SKM-1 (cell line): Measurements from ENCODE around the gene TEDC2.
"Not testable (repeated sequence)": the region's sequence is repeated elsewhere in the genome, so short reads cannot be mapped to it uniquely, and the experiment has no call there.

ENCODE experiments used
- DNase-seq: peaks from one replicate; lab custom pipeline; 2025; ENCODE audit not compliant: unreplicated experiment; lab: John Stamatoyannopoulos, UW

Gene TEDC2

DNA sequence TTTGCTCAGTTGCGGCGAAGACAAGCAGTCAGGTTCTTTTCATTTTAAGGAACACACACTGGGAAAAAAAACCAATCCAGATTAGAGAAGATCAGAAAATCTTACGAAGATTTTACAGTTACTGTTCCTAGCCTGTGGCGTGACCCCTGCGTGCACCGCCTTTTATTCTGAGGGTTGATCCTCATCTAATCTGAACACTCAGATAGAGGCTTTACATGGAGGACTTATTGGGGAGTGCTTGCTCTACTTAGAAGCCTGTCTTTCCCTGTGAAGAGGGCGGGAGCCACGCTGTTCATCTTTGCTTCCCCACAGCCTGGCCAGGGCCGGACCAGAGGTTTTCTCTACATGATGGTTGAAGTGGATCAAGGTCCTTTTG, 16.4 kb downstream of the TEDC2 start:
- DNase-seq, result no peak

DNA sequence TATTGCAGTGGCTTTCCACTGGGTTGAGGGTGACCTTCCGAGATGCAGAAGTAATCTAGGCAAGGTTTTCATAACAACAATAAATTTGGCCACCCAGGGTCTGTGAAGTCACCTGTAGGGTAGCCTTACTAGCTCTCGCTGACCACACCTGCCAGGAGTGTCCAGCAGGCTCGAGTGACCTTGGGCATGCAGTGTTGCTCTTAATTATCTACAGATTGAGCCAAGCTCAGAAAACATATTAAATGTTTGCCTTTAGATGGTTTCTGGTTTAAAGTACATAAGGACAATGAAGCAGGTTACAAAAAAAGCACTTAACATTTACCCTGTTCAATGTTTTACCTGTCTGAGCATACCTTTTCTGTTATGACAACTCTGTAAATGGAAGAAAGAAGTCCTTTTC, 16.8 kb downstream of the TEDC2 start:
- no peak for DNase-seq

DNA sequence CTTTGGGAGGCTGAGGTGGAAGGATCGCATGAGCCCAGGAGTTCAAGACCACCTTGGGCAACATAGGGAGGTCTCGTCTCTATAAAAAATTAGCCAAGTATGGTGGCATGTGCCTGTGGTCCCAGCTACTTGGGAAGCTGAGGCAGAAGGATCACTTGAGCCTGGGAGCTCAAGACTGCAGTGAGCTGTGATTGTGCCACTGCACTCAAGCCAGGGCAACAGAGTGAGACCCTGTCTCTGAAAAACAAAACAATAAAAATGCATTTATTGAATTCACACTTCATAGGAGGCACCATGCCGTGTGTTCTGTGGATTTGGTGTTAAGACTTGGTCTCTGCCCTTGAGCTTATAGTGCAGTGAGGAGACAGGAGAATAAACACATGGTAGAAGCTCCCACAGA, 17.4 kb downstream of the TEDC2 start:
- DNase-seq, result no peak

DNA sequence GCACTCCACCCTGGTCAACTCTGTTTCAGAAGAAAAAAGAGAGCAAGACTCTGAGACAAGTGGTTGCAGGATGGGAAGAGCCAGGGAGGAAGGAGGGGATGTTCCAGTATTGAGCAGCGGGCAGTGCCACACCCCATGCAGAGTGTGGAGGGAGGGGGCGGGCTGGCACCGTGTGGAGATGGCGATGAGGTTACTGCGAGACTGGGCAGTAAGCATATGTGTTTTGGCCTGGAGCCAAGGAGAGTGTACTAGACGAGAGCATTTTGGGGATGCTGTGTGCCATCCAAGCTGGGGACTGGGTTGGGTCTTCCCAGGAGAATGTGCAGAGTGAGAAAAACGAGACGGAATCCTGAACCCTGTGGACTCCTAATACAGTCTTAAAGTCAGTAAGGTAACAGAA, 18.4 kb downstream of the TEDC2 start:
- DNase-seq, result no peak

DNA sequence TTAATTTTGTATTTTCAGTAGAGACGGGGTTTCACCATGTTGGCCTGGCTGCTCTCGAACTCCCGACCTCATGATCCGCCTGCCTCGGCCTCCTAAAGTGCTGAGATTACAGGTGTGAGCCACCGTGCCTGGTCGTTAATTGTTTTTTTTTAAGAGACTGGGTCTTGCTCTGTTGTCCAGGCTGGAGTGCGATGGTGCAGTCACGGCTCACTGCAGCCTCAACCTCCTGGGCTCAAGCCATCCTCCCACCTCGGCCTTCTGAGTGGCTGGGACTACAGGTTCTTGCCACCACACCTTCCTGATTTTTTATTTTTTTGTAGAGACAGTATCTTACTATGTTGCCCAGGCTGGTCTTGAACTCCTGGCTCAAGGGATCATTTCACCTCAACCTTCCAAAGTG, 20.1 kb downstream of the TEDC2 start:
- DNase-seq, result not testable (repeated sequence)

DNA sequence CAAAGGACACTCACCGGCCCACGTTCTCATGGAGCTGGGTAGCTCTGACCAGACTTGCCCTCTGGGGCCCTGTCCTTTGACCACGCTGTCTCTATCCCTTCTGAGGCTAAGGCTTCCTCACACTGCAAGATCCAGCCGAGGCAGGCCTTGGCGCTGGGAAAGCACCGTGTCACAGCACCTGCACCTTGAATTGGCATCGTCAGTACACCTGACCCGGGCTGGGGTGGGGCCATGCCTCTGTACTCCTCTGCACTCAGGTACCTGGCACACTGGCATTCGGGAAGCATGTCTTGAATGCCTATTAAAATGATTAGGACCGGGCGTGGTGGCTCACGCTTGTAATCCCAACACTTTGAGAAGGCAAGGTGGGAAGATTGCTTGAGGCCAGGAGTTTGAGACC, 21.0 kb downstream of the TEDC2 start:
- no peak for DNase-seq

DNA sequence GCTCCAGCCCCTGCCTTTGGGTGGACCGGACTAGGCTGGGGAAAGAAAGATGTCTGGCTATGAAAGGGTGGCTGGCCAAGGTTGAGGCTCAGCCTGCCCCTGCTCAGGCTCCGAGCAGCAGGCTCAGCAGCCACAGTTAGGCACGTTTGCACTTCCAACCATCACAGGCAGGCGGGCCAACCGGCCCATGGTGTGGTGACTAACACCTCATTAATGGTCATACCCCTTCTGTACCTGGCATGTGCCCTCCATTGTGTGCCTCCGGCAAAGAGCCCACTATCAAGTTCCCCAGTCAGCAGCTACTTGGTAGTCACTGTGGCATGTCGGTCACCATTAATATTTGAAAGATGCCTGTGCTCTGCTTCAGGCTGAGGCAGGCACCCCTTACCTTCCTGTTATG, 21.8 kb downstream of the TEDC2 start:
- no peak for DNase-seq

DNA sequence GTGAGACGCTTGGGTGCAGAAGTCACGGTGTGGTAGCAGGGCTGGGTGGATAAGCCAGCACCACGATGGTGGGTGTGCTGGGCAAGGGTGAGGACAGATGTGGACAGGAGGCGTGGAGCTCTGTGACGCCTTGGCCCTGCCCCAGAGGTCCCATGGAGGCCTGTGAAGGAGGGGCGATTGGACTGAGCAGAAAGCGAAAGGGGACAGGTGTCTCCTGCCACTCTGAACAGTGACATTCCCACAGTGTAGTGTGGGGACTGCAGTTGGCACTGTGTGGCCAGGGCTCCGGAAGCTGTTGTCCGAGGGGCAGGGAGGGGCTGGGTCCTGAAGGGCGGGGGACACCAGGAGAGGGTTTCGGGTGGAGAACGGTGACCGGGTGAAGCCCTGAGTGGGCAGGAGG, 22.3 kb downstream of the TEDC2 start:
- DNase-seq, result no peak

DNA sequence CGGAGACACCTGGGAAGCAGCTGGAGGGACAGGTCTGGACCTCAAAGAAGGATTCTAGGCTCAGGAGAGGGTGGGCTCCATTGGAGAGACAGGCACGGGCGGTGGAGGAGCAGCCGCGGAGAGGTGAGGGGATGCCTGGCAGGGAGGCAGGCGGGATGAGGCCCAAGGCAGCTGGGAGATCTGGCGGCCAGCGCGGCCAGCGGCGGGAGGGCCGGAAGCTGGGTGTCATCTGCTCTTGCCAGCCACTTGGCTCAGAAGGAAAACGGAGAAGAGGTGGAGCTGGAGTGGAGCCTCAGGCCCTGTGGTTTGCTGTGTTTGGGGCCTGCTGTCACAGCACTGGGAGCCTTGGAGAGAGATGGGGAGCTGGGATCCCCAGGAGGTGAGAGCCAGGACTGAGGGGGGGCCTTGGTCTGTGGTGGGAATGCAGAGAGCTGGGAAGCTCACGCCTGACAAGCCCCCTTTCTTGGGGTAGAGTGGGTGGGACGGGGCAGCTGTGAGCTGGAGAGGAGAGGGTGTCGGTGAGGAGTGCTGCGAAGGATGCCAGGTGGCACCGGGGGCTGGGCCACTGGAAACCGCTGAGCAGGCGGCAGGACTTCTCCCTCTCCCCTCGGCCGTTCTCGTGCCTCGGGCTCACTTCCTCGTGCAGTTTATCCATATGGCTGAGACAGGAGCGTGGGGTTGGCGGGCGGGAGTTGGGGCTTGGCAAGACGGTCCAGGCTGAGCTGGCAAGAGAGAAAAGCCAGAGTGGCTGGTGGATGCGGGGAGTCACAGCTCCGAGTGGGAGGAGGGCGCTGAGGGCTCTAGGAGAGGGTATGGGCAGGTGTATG, 23.0 kb downstream of the TEDC2 start:
- DNase-seq, result no peak

DNA sequence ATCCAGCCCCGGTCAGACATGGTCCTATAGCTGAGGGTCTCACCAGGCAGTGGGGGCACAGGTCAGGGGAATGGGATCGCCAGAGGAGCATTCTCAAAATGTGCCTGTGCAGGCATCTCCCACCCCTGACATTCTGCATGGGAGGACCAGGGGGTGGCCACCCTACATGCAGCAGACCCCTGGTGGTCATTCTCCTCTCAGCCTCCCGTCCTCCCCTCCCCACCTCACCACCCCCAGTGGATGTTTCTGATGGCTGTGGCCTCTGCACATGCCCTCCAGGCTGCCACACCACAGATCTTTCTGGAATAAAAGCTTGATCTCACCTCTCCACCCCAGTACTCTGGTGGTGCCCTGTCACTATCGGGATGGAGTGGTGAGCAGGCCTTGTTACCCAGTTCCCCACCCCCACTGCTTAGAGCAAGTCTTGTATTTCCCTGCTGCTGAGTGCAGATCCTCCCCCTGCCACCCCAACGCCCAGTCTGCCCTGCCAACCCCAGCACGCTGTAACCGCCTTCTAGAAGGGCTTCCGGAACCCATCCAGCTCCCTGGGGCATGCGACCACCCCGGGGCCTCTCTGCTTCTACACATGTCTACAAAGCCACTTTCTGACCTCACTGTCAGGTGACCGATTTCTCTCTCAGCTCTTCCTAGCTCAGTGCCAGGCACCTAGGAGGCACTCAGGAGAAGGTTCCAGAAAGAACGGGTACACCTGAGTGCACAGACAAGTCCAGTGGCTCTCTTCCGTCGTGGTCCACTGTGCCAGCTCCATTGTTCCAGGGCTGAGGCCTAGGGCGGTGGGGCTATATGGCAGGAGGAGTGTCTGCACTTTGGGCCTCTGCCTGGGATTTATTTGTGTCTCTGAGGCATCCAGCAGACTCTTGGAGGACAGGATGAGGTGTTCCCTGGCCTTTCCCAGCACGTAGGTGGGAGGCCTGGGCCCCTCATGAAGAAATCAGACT, 24.3 kb downstream of the TEDC2 start:
- DNase-seq, result no peak

DNA sequence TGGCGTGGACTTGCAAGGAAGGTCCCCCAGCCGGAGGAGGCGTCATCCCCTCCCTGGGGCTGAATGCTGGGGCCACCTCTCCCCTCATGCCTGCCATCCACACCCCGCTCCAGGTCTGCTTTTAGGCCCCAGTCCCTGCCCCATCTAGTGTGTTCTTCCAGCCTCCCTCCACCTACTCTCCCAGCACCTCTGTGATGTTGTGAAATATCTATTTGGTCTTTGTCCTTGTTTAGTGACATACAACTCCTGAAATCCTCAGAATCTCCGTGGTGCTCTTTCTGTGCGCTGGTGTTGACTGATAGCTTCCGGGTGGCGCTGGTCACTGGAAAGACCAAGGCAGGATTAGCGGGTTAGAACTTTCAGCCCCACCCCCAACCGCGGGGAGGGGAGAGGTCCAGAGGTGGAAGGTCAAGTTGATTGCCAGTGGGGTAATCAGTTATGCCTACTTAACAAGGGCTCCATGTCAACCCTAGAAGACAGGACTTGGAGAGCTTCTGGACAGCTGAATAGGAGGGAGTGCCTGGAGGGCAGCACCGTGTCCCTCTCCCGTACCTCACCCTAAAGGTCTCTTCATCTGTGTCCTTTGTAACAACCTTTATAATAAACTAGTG, 25.1 kb downstream of the TEDC2 start:
- no peak for DNase-seq

DNA sequence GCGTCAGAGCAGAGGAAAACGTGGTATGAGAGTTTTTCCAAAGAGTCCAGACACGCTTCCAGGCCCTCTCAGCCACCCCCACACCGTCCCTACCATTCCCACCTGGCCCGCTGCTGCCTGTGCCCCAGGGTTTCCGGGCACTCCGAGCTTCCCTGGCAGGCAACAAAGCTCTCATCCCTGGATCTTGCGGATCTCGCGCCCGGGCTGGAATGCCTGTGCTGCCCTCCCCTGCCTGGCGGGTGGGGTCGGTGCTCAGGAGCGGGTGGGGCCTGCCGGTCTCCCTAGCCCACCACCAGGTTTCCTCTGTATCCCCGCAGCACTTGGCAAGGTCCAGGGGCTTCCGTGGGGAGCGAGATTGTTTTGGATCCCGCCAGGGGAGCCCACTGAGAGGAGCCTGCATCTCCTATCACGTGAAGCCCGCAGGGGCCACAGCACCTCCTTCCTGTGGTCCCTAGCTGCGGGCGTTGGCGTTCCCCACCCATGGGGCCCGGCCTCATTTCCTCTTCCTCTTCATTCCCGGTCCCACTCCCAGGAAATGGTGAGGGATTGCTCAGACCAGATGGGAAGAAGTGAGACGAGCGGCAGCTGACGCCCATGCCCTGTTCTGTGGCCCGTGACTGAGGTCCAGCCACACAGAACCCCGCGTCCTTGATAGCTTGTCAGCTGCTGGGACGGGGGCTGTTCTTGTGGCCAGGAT, 26.1 kb downstream of the TEDC2 start:
- DNase-seq, result no peak

DNA sequence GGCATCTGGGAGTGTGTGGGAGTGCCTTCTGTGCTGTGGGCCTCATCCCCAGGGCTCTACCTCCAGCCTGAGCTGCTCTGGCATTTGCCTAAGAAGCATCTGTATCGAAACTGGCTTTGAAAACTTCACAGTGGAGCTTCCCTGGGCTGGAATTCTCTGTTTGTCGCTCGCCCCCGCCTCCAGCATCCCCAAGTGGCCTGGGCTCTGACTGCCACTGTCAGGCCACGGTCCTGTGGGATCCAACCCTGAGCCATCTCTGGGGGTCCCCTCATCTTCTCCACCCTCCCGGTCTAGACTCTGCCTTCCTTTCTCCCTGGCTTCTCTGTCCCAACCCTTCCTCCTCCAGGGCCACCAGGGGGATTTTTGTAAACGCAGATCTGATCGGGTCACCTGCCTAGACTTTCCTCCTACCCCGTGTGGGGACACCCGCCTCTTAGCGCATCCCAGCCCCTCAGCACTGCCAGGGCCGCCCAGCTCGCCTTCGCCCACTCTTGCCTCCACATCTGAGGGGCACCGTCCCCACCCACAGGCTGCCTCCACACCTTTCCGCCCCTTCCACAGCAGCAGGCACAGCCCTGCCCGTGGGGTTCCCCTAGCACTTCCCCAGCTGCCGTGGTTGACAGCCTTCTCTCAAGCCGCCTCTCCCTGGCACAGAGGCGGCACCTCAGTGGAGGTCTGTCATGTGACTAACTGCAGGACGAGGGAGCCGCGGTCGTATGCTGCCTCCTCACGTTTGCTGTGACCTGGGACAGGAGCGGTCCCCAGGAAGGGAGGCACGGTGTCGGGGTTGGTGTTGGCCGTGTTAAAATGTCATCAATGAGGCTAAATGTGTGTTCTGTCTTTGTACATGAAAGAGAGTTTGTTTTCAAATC, 27.0 kb downstream of the TEDC2 start:
- no peak for DNase-seq

DNA sequence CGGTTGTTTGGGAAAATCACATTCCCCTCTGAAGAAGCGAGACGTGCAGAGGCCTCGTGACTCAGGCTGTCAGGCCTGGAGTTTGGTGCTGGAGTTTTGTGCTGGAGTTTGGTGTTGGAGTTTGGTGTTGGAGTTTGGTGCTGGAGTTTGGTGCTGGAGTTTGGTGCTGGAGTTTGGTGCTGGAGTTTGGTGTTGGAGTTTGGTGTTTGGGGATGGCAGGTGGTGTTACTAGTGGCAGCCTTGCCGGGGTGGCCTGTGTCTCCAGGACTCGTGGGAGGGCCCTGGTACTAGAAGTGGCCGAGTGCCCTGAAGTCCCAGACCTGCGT, 27.6 kb downstream of the TEDC2 start:
- no peak for DNase-seq

DNA sequence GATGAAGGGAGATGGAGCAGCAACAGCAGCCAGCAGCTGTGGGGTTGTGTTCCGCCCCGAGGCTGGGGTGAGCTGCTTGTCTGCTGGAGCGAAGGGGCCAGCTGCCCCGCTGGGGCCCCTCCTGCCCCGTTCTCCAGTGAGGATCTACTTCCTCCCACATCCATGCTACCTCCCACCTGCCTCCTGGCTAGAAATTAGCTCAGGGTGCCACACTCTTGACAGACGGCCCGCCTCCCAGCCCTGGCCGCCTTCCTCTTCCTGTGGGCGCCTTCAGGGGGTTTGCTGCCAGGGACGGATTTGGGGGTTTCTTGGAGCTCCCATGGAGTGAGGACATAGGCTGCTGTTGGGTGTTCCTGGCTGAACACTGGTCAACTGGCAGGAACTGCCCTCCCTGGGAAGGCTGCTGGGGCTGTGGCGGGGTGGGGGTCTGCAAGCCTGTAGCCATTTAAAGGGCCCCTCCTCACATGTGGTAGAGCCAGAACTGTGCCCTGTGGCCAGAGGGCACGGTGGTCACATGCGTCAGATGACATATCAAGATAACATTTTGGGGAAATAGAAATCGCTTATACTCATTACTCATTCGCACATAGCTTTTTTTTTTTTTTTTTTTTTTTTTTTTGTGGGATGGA, 28.1 kb downstream of the TEDC2 start:
- no peak for DNase-seq

DNA sequence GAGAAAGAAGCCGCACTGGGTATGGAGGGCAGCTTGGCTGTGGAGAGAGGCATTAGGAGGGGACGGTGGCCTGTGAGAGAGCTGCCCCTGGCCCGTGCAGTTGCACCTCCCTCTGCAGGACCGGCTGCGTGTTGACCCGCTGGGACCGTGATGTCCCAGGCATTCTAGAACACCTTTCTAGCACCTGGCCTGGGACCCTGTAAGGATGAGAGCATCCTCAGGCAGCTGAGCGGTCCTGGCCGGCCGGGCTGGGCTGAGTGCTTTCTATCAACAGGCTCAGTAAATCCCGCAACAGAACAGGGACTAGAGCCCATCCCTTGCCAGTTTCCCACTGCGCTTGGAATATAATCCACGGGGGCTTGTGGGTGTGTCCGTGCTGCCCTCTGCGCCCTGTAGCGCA, 29.7 kb downstream of the TEDC2 start:
- DNase-seq, result no peak

DNA sequence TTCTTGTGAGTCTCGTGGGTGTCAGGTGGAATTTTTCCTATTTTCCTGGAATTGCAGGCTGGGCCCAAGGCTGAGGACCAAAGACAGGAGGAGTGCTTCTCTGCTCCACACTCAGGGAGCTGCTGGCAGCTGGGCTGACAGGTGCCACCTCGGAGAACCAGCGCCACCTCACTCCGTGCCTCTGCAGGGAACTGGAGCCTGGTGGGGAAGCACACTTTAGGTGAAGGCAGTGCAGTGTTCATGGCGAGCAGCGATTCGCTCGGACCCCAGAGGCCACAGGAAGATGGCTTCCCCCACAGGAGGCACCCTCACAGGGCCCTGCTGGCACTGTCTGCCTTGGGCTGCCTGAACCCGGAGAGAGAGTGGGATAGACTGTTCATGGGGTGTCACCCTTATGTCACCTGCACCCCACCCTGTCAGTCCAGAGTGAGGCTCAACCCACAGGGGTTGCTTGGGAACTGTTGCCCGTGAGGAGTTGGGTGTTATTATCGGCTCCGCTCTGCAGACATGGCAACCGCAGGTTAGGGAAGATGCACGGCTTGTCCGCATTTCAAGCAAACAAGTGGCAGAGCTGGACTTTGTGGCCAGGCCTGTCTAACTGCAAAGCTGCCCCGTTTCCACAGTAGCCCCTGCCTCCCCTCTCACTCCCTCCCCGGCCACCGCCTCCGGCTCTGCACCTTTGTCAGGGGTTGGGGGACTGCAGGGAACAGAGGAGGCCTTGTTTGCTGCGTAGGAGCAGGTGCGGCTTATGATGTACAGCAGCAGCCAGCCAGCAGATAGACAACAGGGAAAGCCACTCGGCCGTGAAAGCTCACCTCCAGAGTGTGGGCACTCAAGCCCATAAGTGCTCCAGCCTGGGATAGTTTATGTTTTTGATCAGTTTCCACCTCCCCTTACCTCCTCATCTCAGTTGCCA, 30.5 kb downstream of the TEDC2 start:
- DNase-seq, result no peak

DNA sequence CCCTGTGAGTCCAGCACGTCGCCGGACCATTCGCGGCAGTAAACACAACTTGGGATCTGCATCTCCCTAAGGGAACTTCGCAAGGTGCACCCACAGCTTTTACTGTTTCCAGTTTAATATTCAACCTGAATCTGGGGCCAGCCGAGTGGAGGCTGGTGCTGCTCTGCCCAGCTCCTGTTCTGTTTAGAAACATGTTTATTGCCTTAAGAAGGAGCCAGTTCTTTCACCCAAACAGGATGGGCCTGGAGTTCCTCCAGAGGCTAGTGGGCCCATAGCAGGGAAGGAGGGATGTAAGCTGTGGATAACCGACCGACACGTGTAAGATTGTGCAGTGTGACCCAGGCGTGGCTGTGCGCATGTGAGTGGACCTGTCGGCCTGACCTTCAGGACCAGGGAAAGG, 32.4 kb downstream of the TEDC2 start:
- no peak for DNase-seq

DNA sequence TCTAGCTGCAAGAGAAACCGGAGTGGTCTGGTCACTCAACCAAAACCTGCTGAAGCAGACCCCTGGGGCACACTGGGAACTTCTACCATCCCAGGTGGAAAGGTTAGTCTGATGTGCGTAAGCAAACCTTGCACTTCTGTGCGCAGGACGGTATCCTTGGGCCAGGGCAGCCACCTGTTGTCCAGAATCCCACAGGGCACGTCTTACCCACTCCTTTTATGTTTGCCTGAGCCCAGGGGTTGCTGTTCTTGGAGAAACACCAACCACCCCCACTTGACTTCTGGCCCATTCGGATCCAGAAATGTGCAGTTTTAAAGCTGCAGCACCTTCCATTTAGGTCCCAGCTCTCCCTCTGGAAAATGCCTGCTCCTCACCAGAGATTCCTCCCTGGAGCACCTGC, 33.7 kb downstream of the TEDC2 start:
- DNase-seq, result no peak
